Measurements from ENCODE around the gene DIP2C. TPM values are rescaled to one million over a fixed set of nuclear protein-coding genes. Genes with fewer than 3 reads are reported as not detected.

Gene DIP2C
- polyA plus RNA-seq, 2 donors, result 2.2 to 2.7 TPM

DNA sequence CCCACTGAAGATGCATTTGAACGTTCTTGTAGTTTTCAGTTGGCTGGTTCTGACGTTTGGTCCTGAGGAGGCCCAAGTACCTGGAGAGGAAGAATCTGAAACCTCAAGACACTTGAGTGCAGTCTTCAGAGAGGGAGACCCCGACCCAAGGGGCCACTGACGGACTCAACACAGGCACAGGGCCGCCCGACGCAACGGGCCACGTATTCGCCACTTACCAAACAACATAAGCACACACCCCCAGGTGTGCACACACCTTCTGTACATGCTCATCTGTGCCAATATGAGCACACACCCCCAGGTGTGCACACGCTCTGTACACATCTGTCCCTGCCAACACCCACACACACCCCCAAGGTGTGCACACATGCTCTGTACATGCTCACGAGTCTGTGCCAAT, 68.5 kb downstream of the DIP2C start:
- H3K9me3 ChIP-seq (ENCODE audit: control insufficient read depth in 2 of 2, insufficient read depth in 1 of 2, low read depth in 1 of 2, low read length in 1 of 2), result no peaks in the 10 kb centered on the region
- H3K27me3 ChIP-seq (ENCODE audit: control insufficient read depth in 1 of 2, insufficient read depth in 2 of 2, low read length in 2 of 2), result no peaks in the 10 kb centered on the region
- no peaks in the 10 kb centered on the region for H3K36me3 ChIP-seq (ENCODE audit: control insufficient read depth in 2 of 2, insufficient read depth in 2 of 2, low read length in 1 of 2)
- peaks cover 10% of the 10 kb centered on the region in 2 donors for H3K4me1 ChIP-seq (ENCODE audit: control insufficient read depth in 2 of 2, insufficient read depth in 2 of 2, low read length in 1 of 2)
- H3K27ac ChIP-seq (ENCODE audit: low read depth in 2 of 2, low read length in 1 of 2), result peak overlapping the region in 1 of 2 donors; percentile 6
- 84 to 87% methylated on average over 12 of the region's 12 CpGs for WGBS, 2 donors
- H3K4me3 ChIP-seq (ENCODE audit: low read depth in 1 of 2, low read length in 2 of 2), result no peak overlapping the region

DNA sequence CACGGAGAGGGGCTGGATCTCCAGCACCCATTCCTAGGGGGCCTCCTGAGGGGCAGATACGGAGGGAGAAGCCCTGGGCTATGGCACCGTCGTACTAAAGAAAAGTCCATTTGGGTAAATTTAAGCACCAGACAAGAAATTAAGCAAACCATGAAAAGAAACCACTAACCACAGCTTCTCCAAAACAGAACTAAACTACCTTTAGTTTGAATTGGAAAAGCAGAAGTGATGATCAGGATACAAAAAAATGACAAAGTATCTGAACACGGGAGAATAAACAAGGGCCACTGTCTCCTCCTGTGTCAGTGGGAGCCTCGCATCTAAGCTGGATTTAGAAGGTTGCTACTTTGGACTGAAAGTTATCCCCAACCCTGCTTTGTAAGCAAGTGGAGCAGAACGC, 69.1 kb downstream of the DIP2C start:
- no peak overlapping the region for H3K4me3 ChIP-seq (ENCODE audit: low read depth in 1 of 2, low read length in 2 of 2)
- H3K9me3 ChIP-seq (ENCODE audit: control insufficient read depth in 2 of 2, insufficient read depth in 1 of 2, low read depth in 1 of 2, low read length in 1 of 2), result no peaks in the 10 kb centered on the region
- H3K27me3 ChIP-seq (ENCODE audit: control insufficient read depth in 1 of 2, insufficient read depth in 2 of 2, low read length in 2 of 2), result no peaks in the 10 kb centered on the region
- no peak overlapping the region for H3K27ac ChIP-seq (ENCODE audit: low read depth in 2 of 2, low read length in 1 of 2)
- WGBS, 2 donors, result 77% methylated on average over 7 of the region's 7 CpGs
- peaks cover 11% of the 10 kb centered on the region in 2 donors for H3K4me1 ChIP-seq (ENCODE audit: control insufficient read depth in 2 of 2, insufficient read depth in 2 of 2, low read length in 1 of 2)
- no peaks in the 10 kb centered on the region for H3K36me3 ChIP-seq (ENCODE audit: control insufficient read depth in 2 of 2, insufficient read depth in 2 of 2, low read length in 1 of 2)

DNA sequence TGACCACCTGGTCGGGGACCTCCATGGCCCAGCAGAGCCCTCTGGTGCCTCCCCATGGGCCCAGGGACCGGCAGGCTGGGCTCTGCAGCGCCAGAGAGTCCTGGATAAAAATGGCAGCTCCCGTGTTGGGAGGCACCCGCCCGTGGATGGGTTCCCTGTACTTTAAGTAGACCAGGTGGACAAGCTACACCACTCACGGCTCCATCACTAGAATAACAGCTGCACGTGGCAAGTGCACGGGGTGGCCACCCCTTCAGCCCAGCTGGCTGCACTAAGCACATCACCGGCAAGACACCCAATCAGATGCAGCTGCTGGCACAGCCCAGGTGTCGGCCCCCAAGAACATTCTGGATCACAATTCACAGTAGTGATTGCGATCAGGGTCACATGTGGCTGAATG, 69.8 kb downstream of the DIP2C start:
- Histone ChIP-seq H3K27me3 (ENCODE audit: control insufficient read depth in 1 of 2, insufficient read depth in 2 of 2, low read length in 2 of 2) (no peaks in the 10 kb centered on the region), H3K9me3 (ENCODE audit: control insufficient read depth in 2 of 2, insufficient read depth in 1 of 2, low read depth in 1 of 2, low read length in 1 of 2) (no peaks in the 10 kb centered on the region), H3K4me3 (ENCODE audit: low read depth in 1 of 2, low read length in 2 of 2) (no peak overlapping the region), H3K27ac (ENCODE audit: low read depth in 2 of 2, low read length in 1 of 2) (peak overlapping the region in 1 of 2 donors; percentile 17), H3K36me3 (ENCODE audit: control insufficient read depth in 2 of 2, insufficient read depth in 2 of 2, low read length in 1 of 2) (no peaks in the 10 kb centered on the region), H3K4me1 (ENCODE audit: control insufficient read depth in 2 of 2, insufficient read depth in 2 of 2, low read length in 1 of 2) (peaks cover 15 to 16% of the 10 kb centered on the region in 2 donors)
- 91 to 94% methylated on average over 12 of the region's 12 CpGs for WGBS, 2 donors

DNA sequence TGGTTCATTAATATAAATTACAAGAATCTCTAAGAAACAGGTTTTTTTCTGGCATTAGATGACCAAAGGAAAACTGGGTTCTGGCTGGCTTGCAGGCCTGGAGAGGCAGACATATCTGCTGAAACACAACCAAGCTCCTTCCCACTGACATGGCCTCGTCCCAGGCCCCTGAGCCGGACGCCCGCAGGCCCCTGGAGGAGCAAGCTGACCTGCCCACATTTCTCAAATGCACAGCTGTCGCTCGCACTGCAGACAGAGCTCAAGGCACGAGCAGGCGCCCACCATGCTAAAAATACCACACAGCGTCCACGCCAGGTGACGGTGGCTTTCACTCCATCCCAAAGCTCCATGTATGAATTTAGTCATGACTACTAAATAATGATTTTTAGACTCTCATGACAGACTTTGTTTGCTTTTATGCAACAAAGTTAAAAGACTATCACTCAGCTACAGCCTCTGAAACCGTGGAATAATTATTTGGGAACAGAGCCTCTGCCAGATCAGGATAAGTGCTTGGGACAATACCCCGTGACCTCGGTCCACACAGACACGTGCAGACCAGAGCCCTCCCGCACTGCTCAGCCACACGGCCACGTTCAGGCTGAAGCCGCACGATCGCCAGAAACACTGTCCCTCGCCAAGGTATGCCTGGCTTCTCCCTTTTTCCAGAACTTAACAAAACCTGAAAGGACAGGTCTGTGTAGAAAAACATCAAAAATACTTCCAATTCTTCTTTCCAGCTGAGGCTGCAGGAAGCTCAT, 71.1 kb downstream of the DIP2C start:
- H3K4me1 ChIP-seq (ENCODE audit: control insufficient read depth in 2 of 2, insufficient read depth in 2 of 2, low read length in 1 of 2), result peaks cover 14 to 20% of the 10 kb centered on the region in 2 donors
- no peaks in the 10 kb centered on the region for H3K9me3 ChIP-seq (ENCODE audit: control insufficient read depth in 2 of 2, insufficient read depth in 1 of 2, low read depth in 1 of 2, low read length in 1 of 2)
- H3K36me3 ChIP-seq (ENCODE audit: control insufficient read depth in 2 of 2, insufficient read depth in 2 of 2, low read length in 1 of 2), result no peaks in the 10 kb centered on the region
- H3K4me3 ChIP-seq (ENCODE audit: low read depth in 1 of 2, low read length in 2 of 2), result no peak overlapping the region
- H3K27ac ChIP-seq (ENCODE audit: low read depth in 2 of 2, low read length in 1 of 2), result peak overlapping the region in 1 of 2 donors; percentile 56
- WGBS, 2 donors, result 62 to 72% methylated on average over 22 of the region's 22 CpGs
- H3K27me3 ChIP-seq (ENCODE audit: control insufficient read depth in 1 of 2, insufficient read depth in 2 of 2, low read length in 2 of 2), result no peaks in the 10 kb centered on the region

DNA sequence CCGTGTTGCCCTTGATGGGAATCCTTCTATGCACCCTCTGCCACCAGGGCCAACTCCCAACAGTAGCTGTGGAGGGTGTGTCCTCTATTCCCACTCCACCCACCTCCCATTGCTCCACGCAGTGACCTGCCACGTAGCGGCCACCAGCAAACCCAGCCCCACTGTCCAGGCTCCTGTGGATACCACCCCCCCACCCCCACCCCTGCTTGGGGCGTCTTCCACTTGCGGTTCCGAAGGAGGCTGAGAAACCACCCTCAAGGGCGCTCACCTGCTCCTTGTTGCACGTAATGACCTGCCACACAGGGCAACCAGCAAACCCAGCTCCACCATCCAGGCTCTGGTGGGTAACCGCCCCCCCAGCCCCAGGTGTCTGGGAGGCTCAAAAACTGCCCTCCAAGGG, 72.0 kb downstream of the DIP2C start:
- H3K4me1 ChIP-seq (ENCODE audit: control insufficient read depth in 2 of 2, insufficient read depth in 2 of 2, low read length in 1 of 2), result peaks cover 14 to 23% of the 10 kb centered on the region in 2 donors
- no peaks in the 10 kb centered on the region for H3K9me3 ChIP-seq (ENCODE audit: control insufficient read depth in 2 of 2, insufficient read depth in 1 of 2, low read depth in 1 of 2, low read length in 1 of 2)
- H3K4me3 ChIP-seq (ENCODE audit: low read depth in 1 of 2, low read length in 2 of 2), result no peak overlapping the region
- H3K27ac ChIP-seq (ENCODE audit: low read depth in 2 of 2, low read length in 1 of 2), result no peak overlapping the region
- no peaks in the 10 kb centered on the region for H3K36me3 ChIP-seq (ENCODE audit: control insufficient read depth in 2 of 2, insufficient read depth in 2 of 2, low read length in 1 of 2)
- WGBS, 2 donors, result 73 to 76% methylated on average over 10 of the region's 10 CpGs
- H3K27me3 ChIP-seq (ENCODE audit: control insufficient read depth in 1 of 2, insufficient read depth in 2 of 2, low read length in 2 of 2), result no peaks in the 10 kb centered on the region

DNA sequence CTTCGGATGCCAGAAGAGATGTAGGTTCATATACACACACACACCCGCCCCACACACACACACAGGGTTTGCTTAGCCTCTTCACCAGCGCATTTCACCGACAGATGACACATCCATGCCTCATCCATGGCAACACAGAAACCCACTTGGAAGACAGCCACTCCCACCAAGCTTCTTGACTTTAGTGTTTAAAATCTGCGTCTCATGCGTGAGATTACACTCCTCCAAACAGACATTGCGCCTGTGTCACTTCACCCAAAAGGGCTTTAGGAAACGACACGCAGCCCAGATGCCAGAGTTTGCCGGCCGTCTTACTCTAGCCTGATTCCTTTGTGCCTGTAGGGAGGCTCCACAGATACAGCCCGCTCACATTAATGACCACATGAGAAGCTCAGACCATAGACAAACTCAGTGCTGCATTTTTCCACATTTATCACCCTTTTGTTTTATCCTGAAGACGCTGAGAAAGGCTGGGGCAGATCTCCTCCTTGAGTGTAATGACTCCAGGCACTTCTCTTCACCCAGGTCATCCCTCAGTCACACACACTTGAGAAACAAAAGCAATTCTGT, 73.8 kb downstream of the DIP2C start:
- Histone ChIP-seq H3K4me3 (ENCODE audit: low read depth in 1 of 2, low read length in 2 of 2) (no peak overlapping the region), H3K27ac (ENCODE audit: low read depth in 2 of 2, low read length in 1 of 2) (no peak overlapping the region), H3K27me3 (ENCODE audit: control insufficient read depth in 1 of 2, insufficient read depth in 2 of 2, low read length in 2 of 2) (no peaks in the 10 kb centered on the region), H3K4me1 (ENCODE audit: control insufficient read depth in 2 of 2, insufficient read depth in 2 of 2, low read length in 1 of 2) (peaks cover 14 to 24% of the 10 kb centered on the region in 2 donors), H3K36me3 (ENCODE audit: control insufficient read depth in 2 of 2, insufficient read depth in 2 of 2, low read length in 1 of 2) (no peaks in the 10 kb centered on the region), H3K9me3 (ENCODE audit: control insufficient read depth in 2 of 2, insufficient read depth in 1 of 2, low read depth in 1 of 2, low read length in 1 of 2) (no peaks in the 10 kb centered on the region)
- WGBS, 2 donors, result 79 to 81% methylated on average over 13 of the region's 13 CpGs

DNA sequence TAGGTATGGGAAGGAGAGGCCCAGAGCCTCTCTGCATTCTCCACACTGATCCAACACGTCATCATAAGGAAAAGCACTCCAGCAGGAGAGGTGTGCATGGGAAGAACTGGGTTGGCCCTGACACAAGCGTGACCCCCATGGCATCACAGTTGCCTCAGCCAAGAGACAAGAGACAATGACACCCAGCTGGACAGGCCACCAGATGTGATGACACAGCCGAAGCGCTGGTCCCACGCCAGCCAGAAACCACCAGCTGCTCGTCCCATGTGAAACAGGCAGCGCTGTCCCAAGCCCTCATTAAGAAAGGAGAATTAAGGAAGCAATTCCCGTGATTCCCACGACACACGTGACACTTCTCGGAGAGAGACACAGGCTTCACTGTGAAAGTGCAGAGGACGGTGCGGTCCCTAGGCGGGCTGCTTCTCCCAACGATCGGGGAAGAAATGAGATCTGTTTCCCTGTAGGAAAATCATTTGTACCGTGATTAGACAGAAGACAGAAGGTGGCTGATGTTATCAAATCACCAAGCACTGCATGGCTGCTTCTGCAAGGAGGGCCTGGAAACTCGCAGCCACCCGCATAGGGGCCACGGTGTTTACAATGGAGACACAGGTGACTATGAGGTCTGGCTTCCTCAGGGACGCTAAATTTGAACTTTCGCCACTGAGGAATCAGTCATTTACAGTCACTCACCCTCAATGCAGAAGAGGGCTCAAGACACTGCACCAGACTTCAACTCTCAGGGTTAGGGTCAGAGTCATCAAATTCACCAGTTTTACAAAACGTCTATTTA, 74.5 kb downstream of the DIP2C start:
- H3K27ac ChIP-seq (ENCODE audit: low read depth in 2 of 2, low read length in 1 of 2), result no peak overlapping the region
- H3K4me1 ChIP-seq (ENCODE audit: control insufficient read depth in 2 of 2, insufficient read depth in 2 of 2, low read length in 1 of 2), result peaks cover 14 to 24% of the 10 kb centered on the region in 2 donors

DNA sequence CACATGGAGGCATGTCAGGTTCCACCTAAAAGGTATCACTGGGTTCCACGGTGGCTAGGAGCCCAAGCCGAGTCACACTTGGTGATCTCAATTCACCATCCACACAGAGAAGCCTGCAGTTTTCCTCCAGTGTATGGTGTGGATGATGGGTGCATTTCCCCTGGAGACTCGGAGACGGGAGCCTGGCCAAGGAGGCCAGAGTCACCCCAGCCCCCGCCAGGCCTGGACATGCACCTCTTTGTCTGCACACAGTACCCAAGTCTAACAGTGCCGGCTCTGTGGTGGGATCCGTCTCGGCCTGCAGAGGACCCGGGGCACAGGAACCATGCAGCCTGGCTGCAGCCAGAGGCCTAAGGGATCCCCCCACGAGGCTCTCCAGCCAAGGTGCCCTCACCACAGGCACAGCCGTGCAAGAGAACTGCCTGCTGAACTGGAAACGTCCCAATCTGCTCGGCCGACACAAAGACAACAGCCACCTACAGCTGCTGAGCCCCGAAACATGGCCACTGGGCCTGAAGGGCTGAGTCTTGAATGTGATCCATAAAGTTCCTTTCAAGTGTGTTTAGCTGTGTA, 75.2 kb downstream of the DIP2C start:
- Histone ChIP-seq H3K27ac (ENCODE audit: low read depth in 2 of 2, low read length in 1 of 2) (peak overlapping the region; percentile 52 to 64), H3K4me1 (ENCODE audit: control insufficient read depth in 2 of 2, insufficient read depth in 2 of 2, low read length in 1 of 2) (peaks cover 14 to 24% of the 10 kb centered on the region in 2 donors), H3K9me3 (ENCODE audit: control insufficient read depth in 2 of 2, insufficient read depth in 1 of 2, low read depth in 1 of 2, low read length in 1 of 2) (no peaks in the 10 kb centered on the region), H3K4me3 (ENCODE audit: low read depth in 1 of 2, low read length in 2 of 2) (no peak overlapping the region), H3K36me3 (ENCODE audit: control insufficient read depth in 2 of 2, insufficient read depth in 2 of 2, low read length in 1 of 2) (no peaks in the 10 kb centered on the region), H3K27me3 (ENCODE audit: control insufficient read depth in 1 of 2, insufficient read depth in 2 of 2, low read length in 2 of 2) (no peaks in the 10 kb centered on the region)
- WGBS, 2 donors, result 47 to 53% methylated on average over 15 of the region's 15 CpGs

More for the DNA sequence above, 74.5 kb downstream of the DIP2C start:
- Histone ChIP-seq H3K36me3 (ENCODE audit: control insufficient read depth in 2 of 2, insufficient read depth in 2 of 2, low read length in 1 of 2) (no peaks in the 10 kb centered on the region), H3K9me3 (ENCODE audit: control insufficient read depth in 2 of 2, insufficient read depth in 1 of 2, low read depth in 1 of 2, low read length in 1 of 2) (no peaks in the 10 kb centered on the region), H3K27me3 (ENCODE audit: control insufficient read depth in 1 of 2, insufficient read depth in 2 of 2, low read length in 2 of 2) (no peaks in the 10 kb centered on the region), H3K4me3 (ENCODE audit: low read depth in 1 of 2, low read length in 2 of 2) (no peak overlapping the region)
- WGBS, 2 donors, result 76 to 81% methylated on average over 23 of the region's 23 CpGs

DNA sequence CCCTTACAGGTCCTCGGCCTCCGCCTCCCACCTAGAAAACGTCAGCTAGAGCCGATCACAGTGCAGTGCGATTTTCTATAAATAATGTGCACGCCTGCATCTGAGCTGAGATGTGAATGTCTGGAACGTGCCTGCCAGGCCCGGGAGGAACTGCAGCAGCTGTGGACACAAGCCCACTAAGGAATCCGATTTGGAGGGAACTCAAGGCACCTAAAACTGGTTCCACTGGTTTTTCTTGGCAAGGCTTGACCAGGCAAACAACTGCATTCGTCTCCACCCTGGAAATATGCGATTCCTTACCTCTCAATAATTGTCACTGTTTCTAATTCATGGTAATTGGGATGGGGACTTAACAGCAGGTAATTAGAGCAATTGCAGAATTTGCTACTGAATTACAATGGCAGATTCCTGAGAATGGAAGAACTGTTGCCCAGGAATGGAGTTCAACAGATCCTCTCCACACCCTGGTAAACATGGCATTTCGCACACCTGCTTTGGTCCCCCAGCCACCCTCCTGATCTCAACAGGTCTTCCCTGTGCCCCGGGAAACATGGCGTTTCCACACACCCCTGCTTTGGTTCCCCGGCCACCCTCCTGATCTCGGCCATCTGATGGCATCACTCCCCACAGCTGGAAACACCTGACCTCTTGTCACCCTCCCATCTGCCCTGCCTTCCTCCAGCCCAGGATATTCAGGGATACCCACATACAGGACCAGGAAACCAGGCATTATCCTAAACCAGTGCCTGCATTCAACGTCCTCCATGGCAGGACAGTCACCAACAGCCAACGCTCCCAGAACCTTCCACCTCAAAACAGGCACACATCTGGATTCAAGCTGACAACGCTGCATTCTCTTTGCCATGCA, 76.0 kb downstream of the DIP2C start:
- Histone ChIP-seq H3K27me3 (ENCODE audit: control insufficient read depth in 1 of 2, insufficient read depth in 2 of 2, low read length in 2 of 2) (no peaks in the 10 kb centered on the region), H3K4me3 (ENCODE audit: low read depth in 1 of 2, low read length in 2 of 2) (no peak overlapping the region), H3K9me3 (ENCODE audit: control insufficient read depth in 2 of 2, insufficient read depth in 1 of 2, low read depth in 1 of 2, low read length in 1 of 2) (no peaks in the 10 kb centered on the region), H3K4me1 (ENCODE audit: control insufficient read depth in 2 of 2, insufficient read depth in 2 of 2, low read length in 1 of 2) (peaks cover 14 to 24% of the 10 kb centered on the region in 2 donors), H3K36me3 (ENCODE audit: control insufficient read depth in 2 of 2, insufficient read depth in 2 of 2, low read length in 1 of 2) (no peaks in the 10 kb centered on the region), H3K27ac (ENCODE audit: low read depth in 2 of 2, low read length in 1 of 2) (peak overlapping the region; percentile 52 to 69)
- WGBS, 2 donors, result 44 to 45% methylated on average over 19 of the region's 19 CpGs

All from esophagus (tissue), 2 donors.